Spleen (tissue), 11 donors: ENCODE measurements around the gene RASSF3. TPM values are rescaled to one million over a fixed set of nuclear protein-coding genes. Genes with fewer than 3 reads are reported as not detected.
"Not testable (repeated sequence)": the region's sequence is repeated elsewhere in the genome, so short reads cannot be mapped to it uniquely, and the experiment has no call there.

Source experiments
- DNase-seq: peaks from one replicate; pipeline ENCODE4 v3.0.0-alpha.2; 2020
- H3K27ac ChIP-seq, 8 donors: fragments of 200-600 bp; sonication (generic) in 7 of 8; 1 replicate in 4 of 8; 2 replicates in 4 of 8; pipeline versions ENCODE4 v1.5.0 to v1.8.0; 2016 to 2021; ENCODE audit warnings: inconsistent platforms in 4 of 8, mild to moderate bottlenecking in 4 of 8, moderate library complexity in 1 of 8
- H3K27me3 ChIP-seq, 7 donors: fragments of 200-600 bp; sonication (generic) in 6 of 7; replicated peaks in 1 of 7; 1 replicate in 4 of 7; 2 replicates in 3 of 7; pipeline versions ENCODE4 v1.5.0 to v1.8.0; 2016 to 2021; ENCODE audit warnings: inconsistent platforms in 3 of 7, mild to moderate bottlenecking in 1 of 7
- H3K36me3 ChIP-seq, 6 donors: fragments of 200-600 bp; sonication (generic) in 5 of 6; 1 replicate in 4 of 6; 2 replicates in 2 of 6; pipeline versions ENCODE4 v1.5.0 to v1.8.0; 2016 to 2021; ENCODE audit warnings: inconsistent platforms in 2 of 6
- H3K4me1 ChIP-seq, 6 donors: fragments of 200-600 bp; sonication (generic) in 5 of 6; 1 replicate in 3 of 6; 2 replicates in 3 of 6; pipeline versions ENCODE4 v1.5.0 to v1.8.0; 2016 to 2021; ENCODE audit warnings: inconsistent platforms in 3 of 6
- H3K4me3 ChIP-seq, 8 donors: fragments of 200-600 bp; sonication (generic) in 7 of 8; 1 replicate in 4 of 8; 2 replicates in 4 of 8; pipeline versions ENCODE4 v1.5.0 to v1.8.0; 2016 to 2021; ENCODE audit warnings: inconsistent platforms in 4 of 8, mild to moderate bottlenecking in 4 of 8, moderate library complexity in 2 of 8
- H3K9me3 ChIP-seq, 8 donors: fragments of 200-600 bp; sonication (generic) in 7 of 8; 1 replicate in 4 of 8; 2 replicates in 4 of 8; pipeline versions ENCODE4 v1.5.0 to v1.8.0; 2016 to 2021; ENCODE audit warnings: inconsistent platforms in 4 of 8
- CTCF ChIP-seq, 11 experiments: fragments of 200-600 bp in 7 of 11; fragments of 450-650 bp in 4 of 11; sonication (generic) in 4 of 11; IDR thresholded peaks in 8 of 11; conservative IDR thresholded peaks in 3 of 11; 1 replicate in 7 of 11; 2 replicates in 4 of 11; pipeline versions ENCODE4 v1.4.0 to v1.8.0; 2016 to 2021; ENCODE audit warnings: antibody characterized with exemption in 11 of 11, inconsistent platforms in 4 of 11, mild to moderate bottlenecking in 1 of 11
- POLR2A ChIP-seq, 3 donors: fragments of 450-650 bp; IDR thresholded peaks; one replicate each; pipeline ENCODE4 v1.5.1; 2017; ENCODE audit warnings: antibody characterized with exemption in 3 of 3, mild to moderate bottlenecking in 1 of 3
- POLR2AphosphoS5 ChIP-seq, 3 donors: sonication (generic); formaldehyde crosslinking; IDR thresholded peaks; one replicate each; pipeline ENCODE4 v1.5.1; 2017; ENCODE audit warnings: antibody characterized with exemption in 3 of 3
- WGBS, 5 donors: extraction: QIAGEN DNeasy Blood & Tissue Kit in 3 of 5; methylation state at CpG; one replicate each; pipeline versions ENCODE4 v1.1.5 to v1.1.7; 2013 to 2018; 5-methylcytosine and 5-hydroxymethylcytosine counted together
- intact Hi-C: fragments of 100-400 bp; cut with DNase I; formaldehyde crosslinking; loops from one replicate; pipeline ENCODE4 v1.15.0; 2023; ENCODE audit warnings: low total_unique reads
- polyA plus RNA-seq, 3 donors: library from polyadenylated mRNA; stranded (reverse); fragments of 200-250 nt; gene quantifications; one replicate each; pipeline ENCODE4 v1.2.1, GENCODE V29; 2013
- total RNA-seq, 7 donors: library from RNA; depleted of rRNA in 3 of 7; stranded (reverse); fragments of >200 nt in 3 of 7; fragmentation: NEBNext Ultra II Directional in 4 of 7; extraction: Animal tissue kit (Norgen Biotek cat#: 25700) in 4 of 7; gene quantifications; one replicate each; pipeline versions ENCODE4 v1.1.0 to v1.2.1, GENCODE V29; 2016 to 2021
- donor health status: healthy with polysubstance abuse.
- donor health status: DM: no; HTN: no; CAD: no; lungs with moderate emphysema.
- donor health status: DM: no; HTN: no; CAD: no.
- donor health status: Bipolar disorder and iron deficiency.
- donor health status: healthy.
- donor health status: DM: no; HTN: no; CAD: no.
- donor health status: DM: yes; HTN: yes; CAD: no.

RASSF3 gene
- total and polyA plus RNA-seq, 10 donors: 31.0 to 120 (median 91.0) TPM

GRCh38 chr12:64613775-64614398 is 3.6 kb downstream of the RASSF3 start:
- Histone ChIP-seq H3K27ac (peak overlapping the region; percentile 5 to 99 (median 96)), H3K36me3 (peaks cover 0 to 27% (median 0%) of the 10 kb centered on the region in 6 donors), H3K4me1 (peaks cover 51 to 83% (median 72%) of the 10 kb centered on the region in 6 donors), H3K4me3 (peak overlapping the region in 1 of 8 donors; percentile 97)
- intact Hi-C loops: loop anchor here (10.0 kb wide), 1 partner anchor 61 kb away; no protein-coding TSS in a partner anchor
- H3K9me3 ChIP-seq, DNase-seq, H3K27me3 ChIP-seq: not testable (repeated sequence)
- WGBS, 5 donors: 78 to 91% (median 84%) methylated on average over 19 of the region's 19 CpGs
- peak in 1 of 3 donors; percentile 57 for TF ChIP-seq POLR2AphosphoS5 (IDR thresholded peaks at IDR 0.05)

- no peak overlapping the region for H3K4me3 ChIP-seq
- H3K27ac ChIP-seq: peak overlapping the region; percentile 48 to 99 (median 96)
Measured at GRCh38 chr12:64616201-64616600, 5.9 kb downstream of the RASSF3 start.

GRCh38 chr12:64618953-64619590 is 8.8 kb downstream of the RASSF3 start:
- Histone ChIP-seq H3K9me3 (no peaks in the 10 kb centered on the region), H3K4me3 (peak overlapping the region in 2 of 8 donors; percentile 8 to 48), H3K27ac (peak overlapping the region in 7 of 8 donors; percentile 44 to 99 (median 96)), H3K36me3 (peaks cover 0 to 25% (median 0%) of the 10 kb centered on the region in 6 donors), H3K4me1 (peaks cover 67 to 100% (median 98%) of the 10 kb centered on the region in 6 donors), H3K27me3 (no peaks in the 10 kb centered on the region)
- DNase-seq: no peak
- no peak for TF ChIP-seq POLR2A (IDR thresholded peaks at IDR 0.05)
- peak in 1 of 3 donors; percentile 50 for TF ChIP-seq POLR2AphosphoS5 (IDR thresholded peaks at IDR 0.05)
- intact Hi-C loops: loop anchor here (10.0 kb wide), 1 partner anchor 56 kb away; no protein-coding TSS in a partner anchor
- WGBS, 5 donors: 44 to 53% (median 50%) methylated on average over 3 of the region's 3 CpGs

More at GRCh38 chr12:64616201-64616600, 5.9 kb downstream of the RASSF3 start:
- Histone ChIP-seq H3K4me1 (peaks cover 71 to 97% (median 89%) of the 10 kb centered on the region in 6 donors), H3K27me3 (no peaks in the 10 kb centered on the region), H3K36me3 (peaks cover 0 to 27% (median 0%) of the 10 kb centered on the region in 6 donors), H3K9me3 (no peaks in the 10 kb centered on the region)
- no peak for TF ChIP-seq CTCF (IDR thresholded peaks at IDR 0.05 in 8 of 11, conservative IDR thresholded peaks at IDR 0.05 in 3 of 11)
- no peak for TF ChIP-seq POLR2AphosphoS5 (IDR thresholded peaks at IDR 0.05)
- TF ChIP-seq POLR2A (IDR thresholded peaks at IDR 0.05): no peak
- WGBS, 5 donors: 30 to 41% (median 37%) methylated on average over 3 of the region's 3 CpGs
- no peak for DNase-seq
- intact Hi-C loops: loop anchor here (10.0 kb wide), 1 partner anchor 59 kb away; no protein-coding TSS in a partner anchor

- intact Hi-C loops: no loop called here
- Histone ChIP-seq H3K4me1 (peaks cover 66 to 100% (median 98%) of the 10 kb centered on the region in 6 donors), H3K4me3 (peak overlapping the region in 1 of 8 donors; percentile 47), H3K27me3 (no peaks in the 10 kb centered on the region), H3K27ac (peak overlapping the region; percentile 66 to 99 (median 86)), H3K36me3 (peaks cover 0 to 1% (median 0%) of the 10 kb centered on the region in 6 donors), H3K9me3 (no peaks in the 10 kb centered on the region)
- no peak for DNase-seq
- no peak for TF ChIP-seq CTCF (IDR thresholded peaks at IDR 0.05 in 8 of 11, conservative IDR thresholded peaks at IDR 0.05 in 3 of 11)
- TF ChIP-seq POLR2A (IDR thresholded peaks at IDR 0.05): no peak
- no peak for TF ChIP-seq POLR2AphosphoS5 (IDR thresholded peaks at IDR 0.05)
- 62 to 78% (median 72%) methylated on average over 13 of the region's 13 CpGs for WGBS, 5 donors
Measured at GRCh38 chr12:64621257-64621942, 11.1 kb downstream of the RASSF3 start.
